Keratinocyte (primary cell): ENCODE results near the gene DNAH17.

Experiments
- CTCF ChIP-seq, 3 experiments: IDR thresholded peaks in 1 of 3; conservative IDR thresholded peaks in 1 of 3; optimal IDR thresholded peaks in 1 of 3; 2 replicates in 2 of 3; 3 replicates in 1 of 3; pipeline versions ENCODE3 to v1.5.1; 2011; ENCODE audit warnings: low read length in 3 of 3, mild to moderate bottlenecking in 3 of 3, moderate library complexity in 2 of 3, control low read depth in 1 of 3, inconsistent platforms in 1 of 3; ENCODE audit not compliant: insufficient read depth in 2 of 3; ENCODE audit errors: extremely low read depth in 1 of 3
- EZH2 ChIP-seq: IDR thresholded peaks from one replicate; pipeline ENCODE4 v1.6.1; 2012; ENCODE audit warnings: inconsistent platforms, mild to moderate bottlenecking, low read length, moderate library complexity

- TF ChIP-seq EZH2: no peak
- TF ChIP-seq CTCF (optimal IDR thresholded peaks at IDR 0.05 in 1 of 3, IDR thresholded peaks at IDR 0.05 in 1 of 3, conservative IDR thresholded peaks at IDR 0.05 in 1 of 3; ENCODE audit: extremely low read depth in 1 of 3, insufficient read depth in 2 of 3, low read length in 3 of 3): no peak
Measured at GRCh38 chr17:78438694-78439325, 138.4 kb downstream of the DNAH17 start.
